ENCODE measurements around the gene CD34.
A peak's percentile ranks its signal among the peaks of the same experiment; 100 is the strongest.
"Not testable (repeated sequence)": the region's sequence is repeated elsewhere in the genome, so short reads cannot be mapped to it uniquely, and the experiment has no call there.

Gene CD34

DNA sequence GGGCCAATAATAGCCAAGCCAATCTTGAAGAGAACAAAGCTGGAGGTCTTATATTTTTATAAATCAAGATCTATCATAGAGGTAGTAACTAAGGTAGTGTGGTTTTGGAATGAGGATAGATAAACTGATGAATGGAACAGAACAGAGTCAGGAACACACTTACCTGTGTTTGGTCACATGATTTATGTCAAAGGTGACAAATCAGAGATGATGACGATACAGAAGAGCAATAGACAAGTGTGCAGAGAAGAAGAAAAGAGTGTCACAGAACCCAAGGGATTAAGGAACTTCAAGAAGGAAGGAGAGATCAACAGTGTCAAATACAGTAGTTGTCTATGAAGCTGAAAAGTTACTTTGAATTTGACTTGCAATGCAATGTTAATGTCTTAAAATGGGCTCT is 16.1 kb upstream of the CD34 start:
- no peak for ATAC-seq

GRCh38 chr1:207925969-207926368 is 15.0 kb upstream of the CD34 start:
- ATAC-seq = not testable (repeated sequence)

- ATAC-seq = no peak
Measured at GRCh38 chr1:207925210-207925609, 14.3 kb upstream of the CD34 start.

GRCh38 chr1:207923561-207923960 is 12.6 kb upstream of the CD34 start:
- no peak for ATAC-seq

GRCh38 chr1:207923121-207923520 is 12.2 kb upstream of the CD34 start:
- ATAC-seq = no peak

DNA sequence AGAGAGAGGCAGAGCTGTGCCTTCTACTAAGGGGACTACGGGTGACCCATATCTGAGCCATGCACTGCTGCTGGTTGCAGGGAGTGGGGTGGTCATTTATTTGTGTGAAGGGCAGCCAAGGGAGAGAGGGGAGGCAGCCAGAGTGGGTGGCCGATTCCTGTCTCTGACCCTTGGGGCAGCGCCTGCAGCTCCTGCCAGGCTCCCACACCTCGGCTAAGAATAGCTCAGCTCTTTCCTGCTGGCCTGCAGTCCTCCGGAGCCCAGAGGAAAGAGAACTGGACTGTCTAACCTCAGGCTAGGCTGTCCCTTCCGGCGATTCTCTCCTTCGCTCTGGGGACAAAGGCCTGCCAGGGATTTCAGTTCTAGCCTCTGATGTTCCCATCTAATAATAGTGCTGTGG is 11.6 kb upstream of the CD34 start:
- ATAC-seq = no peak

- ATAC-seq = no peak
Measured at GRCh38 chr1:207921321-207921720, 10.4 kb upstream of the CD34 start.

DNA sequence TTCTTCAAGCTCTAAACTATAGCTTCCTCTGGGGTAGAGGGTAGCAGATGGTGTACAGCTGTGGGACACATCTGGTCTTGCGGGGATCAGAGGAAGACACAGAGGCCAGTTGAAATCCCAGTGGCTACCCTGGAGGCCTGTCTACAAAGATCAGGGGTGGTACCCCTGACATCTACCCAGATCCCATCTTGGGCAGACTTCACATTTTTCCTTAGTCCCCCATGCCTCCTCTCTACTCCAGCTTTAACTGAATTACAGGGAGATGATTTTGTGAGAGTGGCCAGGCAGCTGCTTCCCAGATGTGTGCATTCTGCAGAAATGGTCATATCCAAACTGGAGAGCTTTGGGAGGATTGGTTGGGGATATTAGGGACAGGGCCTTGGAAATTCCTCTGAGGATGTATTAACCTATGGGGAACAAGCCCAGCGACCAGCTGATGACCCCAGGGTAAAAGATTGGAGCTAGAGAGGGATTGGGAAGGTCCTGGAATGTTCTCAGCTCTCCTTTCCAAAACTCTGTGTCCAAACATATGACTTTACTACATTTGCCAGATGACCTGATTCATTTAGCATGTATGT is 9.6 kb upstream of the CD34 start:
- ATAC-seq = no peak

DNA sequence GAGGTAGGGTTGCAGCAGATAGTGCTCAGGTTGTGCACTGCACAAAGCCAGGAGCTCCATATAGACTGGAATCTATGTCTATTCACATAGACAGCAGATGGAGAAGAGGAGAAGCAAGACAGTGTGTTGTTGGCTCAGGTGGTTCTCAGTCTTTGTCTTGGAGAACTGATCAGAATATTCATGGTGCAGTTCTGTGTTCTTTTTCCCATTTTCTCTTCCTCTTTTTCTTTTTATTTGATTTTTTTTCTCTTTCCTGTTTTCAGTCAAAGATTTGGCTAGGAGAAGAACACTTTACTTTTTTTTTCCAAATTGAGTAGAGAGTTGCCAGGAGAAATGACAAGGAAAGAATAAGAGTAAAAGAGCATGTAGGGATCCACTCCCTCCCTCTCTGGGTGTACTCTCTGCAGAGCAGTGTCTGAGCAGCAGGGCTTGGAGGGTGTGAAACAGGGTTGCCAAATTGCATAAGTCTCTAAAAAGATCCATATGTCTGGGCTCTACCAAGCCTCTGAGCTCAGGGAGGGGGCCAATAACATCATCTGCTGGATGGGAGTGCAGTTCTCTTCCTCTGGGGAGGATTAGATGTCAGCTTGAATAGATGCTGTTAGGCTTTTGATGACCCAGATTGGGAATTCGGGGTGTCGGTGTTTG is 8.7 kb upstream of the CD34 start:
- ATAC-seq = no peak

DNA sequence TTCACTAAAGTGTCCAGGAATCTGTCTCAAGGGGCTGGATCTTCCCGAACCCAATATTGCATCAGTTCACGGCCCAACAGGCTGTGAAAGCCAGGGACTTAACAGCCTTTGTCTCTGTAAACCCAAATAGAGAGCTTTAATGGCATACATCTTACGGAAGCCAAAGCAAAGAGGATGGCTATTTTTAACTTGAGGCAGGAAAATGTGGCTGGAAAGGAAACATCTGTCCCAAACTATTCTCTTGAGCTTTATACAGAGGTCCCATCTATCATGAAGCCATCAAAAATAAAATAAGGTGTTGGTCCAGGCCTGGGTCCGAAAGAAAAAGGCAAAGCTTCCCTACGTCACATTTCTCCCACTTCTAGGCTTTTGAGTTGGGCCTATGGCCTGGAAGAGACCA is 7.7 kb upstream of the CD34 start:
- no peak for ATAC-seq

- ATAC-seq = no peak
Measured at GRCh38 chr1:207918011-207918410, 7.1 kb upstream of the CD34 start.

GRCh38 chr1:207917080-207917479 is 6.2 kb upstream of the CD34 start:
- ATAC-seq = no peak

DNA sequence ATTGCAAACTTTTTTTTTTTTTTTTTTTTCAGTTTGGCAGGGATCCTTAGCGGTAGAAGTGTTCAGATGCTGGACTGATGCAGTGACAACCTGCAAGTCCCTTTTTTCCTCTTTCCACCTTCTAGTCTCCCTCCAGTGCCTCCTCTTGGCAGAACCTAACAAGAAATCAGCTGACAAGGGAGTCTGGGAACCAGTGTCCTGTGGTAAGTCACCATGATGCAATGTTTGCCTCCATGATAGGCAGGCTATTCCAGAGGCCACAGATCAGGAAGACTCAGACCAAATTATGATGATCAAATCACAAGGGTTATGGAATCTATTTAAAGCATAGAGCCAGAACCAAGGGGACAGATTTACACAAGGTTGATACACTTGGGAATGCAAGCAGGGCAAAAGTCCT is 3.0 kb upstream of the CD34 start:
- ATAC-seq = no peak

GRCh38 chr1:207911856-207912760 is 1.2 kb upstream of the CD34 start:
- ATAC-seq = no peak

DNA sequence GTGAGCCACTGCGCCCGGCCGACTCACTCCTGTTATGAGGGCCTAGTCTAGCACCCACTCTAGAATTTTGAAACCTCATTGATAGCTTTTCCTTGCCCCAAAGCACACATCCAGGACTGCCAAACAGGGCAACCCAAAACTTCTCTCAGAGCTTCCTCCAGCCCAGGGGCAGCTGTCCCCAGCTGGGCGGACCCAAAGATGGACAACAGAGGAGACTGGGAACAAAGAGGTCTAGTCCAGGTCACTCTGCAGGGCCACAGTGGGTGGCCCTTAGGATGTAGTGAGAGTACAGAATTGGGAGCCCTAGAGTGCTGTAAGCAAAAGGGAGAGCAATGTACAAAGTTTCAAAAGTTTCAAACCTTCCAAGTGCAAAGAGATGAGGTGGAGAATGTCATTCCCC is 1.2 kb downstream of the CD34 start:
- no peak for ATAC-seq

- ATAC-seq = no peak
Measured at GRCh38 chr1:207908107-207908734, 2.7 kb downstream of the CD34 start.

- no peak for ATAC-seq
Measured at GRCh38 chr1:207904391-207904790, 6.5 kb downstream of the CD34 start.

- ATAC-seq = peak in 1 of 2 donors; percentile 64
Measured at GRCh38 chr1:207903767-207904166, 7.2 kb downstream of the CD34 start.

DNA sequence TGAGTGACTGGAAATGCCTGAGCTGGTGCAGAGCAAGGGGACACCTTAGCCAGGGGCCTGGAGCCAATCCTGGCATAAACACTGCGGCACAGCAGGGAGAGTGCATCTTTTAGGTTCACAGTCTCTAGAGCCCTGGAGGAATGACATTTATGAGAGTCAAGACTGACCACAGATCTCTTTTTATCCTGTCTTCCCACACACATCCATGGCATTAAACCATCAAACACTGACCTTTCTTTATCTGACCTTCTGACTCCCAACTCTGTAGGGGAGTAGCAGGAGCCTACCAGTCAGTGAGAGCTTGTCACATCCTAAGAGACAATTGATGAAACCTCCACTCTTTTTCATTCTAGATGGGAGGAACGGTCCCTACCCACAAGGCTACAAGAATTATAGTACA is 7.9 kb downstream of the CD34 start:
- ATAC-seq = no peak

- no peak for ATAC-seq
Measured at GRCh38 chr1:207902566-207902965, 8.4 kb downstream of the CD34 start.

- ATAC-seq = no peak
Measured at GRCh38 chr1:207901041-207901653, 9.8 kb downstream of the CD34 start.

DNA sequence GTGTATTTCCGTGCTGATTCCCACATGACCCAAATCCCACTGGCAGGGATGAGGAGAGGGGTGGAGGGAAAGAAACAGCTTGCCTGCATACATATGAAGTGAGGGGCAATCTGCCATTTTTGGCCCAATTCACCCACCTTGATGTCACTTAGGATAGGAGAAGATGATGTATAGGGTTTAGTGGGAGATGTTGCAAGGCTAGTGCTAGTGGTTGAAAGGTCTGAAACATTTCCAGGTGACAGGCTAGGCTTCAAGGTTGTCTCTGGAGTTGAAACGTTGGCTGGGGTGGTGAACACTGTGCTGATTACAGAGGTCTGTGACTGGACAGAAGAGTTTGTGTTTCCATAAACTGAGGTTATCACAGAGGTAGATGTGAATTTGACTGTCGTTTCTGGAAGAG is 12.1 kb downstream of the CD34 start:
- no peak for ATAC-seq

DNA sequence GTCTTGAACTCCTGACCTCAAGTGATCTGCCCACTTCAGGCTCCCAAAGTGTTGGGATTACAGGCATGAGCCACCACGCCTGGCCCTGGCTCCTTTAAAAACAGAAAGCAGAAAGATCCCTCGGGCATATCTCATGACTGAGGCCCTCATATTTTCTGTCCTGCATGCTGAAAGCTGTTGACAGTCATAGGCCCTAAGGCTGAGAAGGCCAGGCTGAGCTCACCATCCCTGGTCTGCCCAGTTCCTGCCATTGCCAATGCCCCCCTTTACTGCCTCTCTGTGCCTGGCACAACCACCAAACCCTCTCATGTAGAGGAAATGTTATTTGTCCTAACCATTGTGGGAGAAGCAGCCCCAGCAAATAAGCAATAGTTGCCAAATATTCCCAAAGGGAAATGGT is 12.7 kb downstream of the CD34 start:
- no peak for ATAC-seq
